ENCODE measurements around the gene RNF26.

Gene RNF26

GRCh38 chr11:119309953-119310681, 24.2 kb upstream of the RNF26 start:
- no peak overlapping the region for H3K27ac ChIP-seq
- H3K36me3 ChIP-seq (ENCODE audit: insufficient read depth, low read length): peaks cover 11% of the 10 kb centered on the region; the same call in 1 of the 2 replicates
- H3K4me3 ChIP-seq: no peak overlapping the region
- no peak for DNase-seq (ENCODE audit: low read depth, low spot score)
- no peak overlapping the region for H3K9ac ChIP-seq (ENCODE audit: insufficient read length)
- no peaks in the 10 kb centered on the region for H3K9me3 ChIP-seq (ENCODE audit: low read depth, low read length)
- TF ChIP-seq FOXP2 (optimal IDR thresholded peaks at IDR 0.05; ENCODE audit: control extremely low read depth, extremely low read length, insufficient read depth): no peak
- no peak for TF ChIP-seq POLR2AphosphoS5 (IDR thresholded peaks at IDR 0.05; ENCODE audit: borderline replicate concordance, low read depth, low read length)
- TF ChIP-seq EZH2 (IDR thresholded peaks at IDR 0.05): no peak

GRCh38 chr11:119310682-119311052, 23.7 kb upstream of the RNF26 start:
- TF ChIP-seq FOXP2 (optimal IDR thresholded peaks at IDR 0.05; ENCODE audit: control extremely low read depth, extremely low read length, insufficient read depth) (no peak), EZH2 (IDR thresholded peaks at IDR 0.05) (no peak), POLR2AphosphoS5 (IDR thresholded peaks at IDR 0.05; ENCODE audit: borderline replicate concordance, low read depth, low read length) (no peak)
- no peak overlapping the region for H3K9ac ChIP-seq (ENCODE audit: insufficient read length)

GRCh38 chr11:119314726-119315125, 19.6 kb upstream of the RNF26 start:
- Histone ChIP-seq H3K4me3 (no peak overlapping the region), H3K9ac (ENCODE audit: insufficient read length) (no peak overlapping the region), H3K27ac (no peak overlapping the region), H3K36me3 (ENCODE audit: insufficient read depth, low read length) (peaks cover 5% of the 10 kb centered on the region; the same call in 1 of the 2 replicates), H3K9me3 (ENCODE audit: low read depth, low read length) (no peaks in the 10 kb centered on the region)
- TF ChIP-seq POLR2AphosphoS5 (IDR thresholded peaks at IDR 0.05; ENCODE audit: borderline replicate concordance, low read depth, low read length) (no peak), EZH2 (IDR thresholded peaks at IDR 0.05) (no peak), FOXP2 (optimal IDR thresholded peaks at IDR 0.05; ENCODE audit: control extremely low read depth, extremely low read length, insufficient read depth) (no peak)
- DNase-seq (ENCODE audit: low read depth, low spot score): no peak

More at GRCh38 chr11:119310682-119311052, 23.7 kb upstream of the RNF26 start:
- no peak for DNase-seq (ENCODE audit: low read depth, low spot score)
- H3K9me3 ChIP-seq (ENCODE audit: low read depth, low read length): no peaks in the 10 kb centered on the region
- no peak overlapping the region for H3K27ac ChIP-seq
- no peak overlapping the region for H3K4me3 ChIP-seq
- H3K36me3 ChIP-seq (ENCODE audit: insufficient read depth, low read length): peaks cover 11% of the 10 kb centered on the region; the same call in 1 of the 2 replicates

GRCh38 chr11:119315131-119316015, 19.0 kb upstream of the RNF26 start:
- peak overlapping the region; percentile 92 for H3K4me3 ChIP-seq
- no peak for TF ChIP-seq FOXP2 (optimal IDR thresholded peaks at IDR 0.05; ENCODE audit: control extremely low read depth, extremely low read length, insufficient read depth)
- TF ChIP-seq POLR2AphosphoS5 (IDR thresholded peaks at IDR 0.05; ENCODE audit: borderline replicate concordance, low read depth, low read length): no peak
- no peak for TF ChIP-seq EZH2 (IDR thresholded peaks at IDR 0.05)
- peaks cover 3% of the 10 kb centered on the region; the same call in 1 of the 2 replicates for H3K36me3 ChIP-seq (ENCODE audit: insufficient read depth, low read length)
- H3K9me3 ChIP-seq (ENCODE audit: low read depth, low read length): no peaks in the 10 kb centered on the region
- no peak overlapping the region for H3K9ac ChIP-seq (ENCODE audit: insufficient read length)
- no peak overlapping the region for H3K27ac ChIP-seq
- DNase-seq (ENCODE audit: low read depth, low spot score): no peak

GRCh38 chr11:119316016-119316728, 18.2 kb upstream of the RNF26 start:
- Histone ChIP-seq H3K36me3 (ENCODE audit: insufficient read depth, low read length) (peaks cover under 1% of the 10 kb centered on the region; the same call in 1 of the 2 replicates), H3K9ac (ENCODE audit: insufficient read length) (peak overlapping the region; percentile 69), H3K4me3 (peak overlapping the region; percentile 92), H3K9me3 (ENCODE audit: low read depth, low read length) (no peaks in the 10 kb centered on the region), H3K27ac (no peak overlapping the region)
- DNase-seq (ENCODE audit: low read depth, low spot score): no peak
- TF ChIP-seq FOXP2 (optimal IDR thresholded peaks at IDR 0.05; ENCODE audit: control extremely low read depth, extremely low read length, insufficient read depth) (no peak), POLR2AphosphoS5 (IDR thresholded peaks at IDR 0.05; ENCODE audit: borderline replicate concordance, low read depth, low read length) (no peak), EZH2 (IDR thresholded peaks at IDR 0.05) (no peak)

GRCh38 chr11:119316729-119317591, 17.4 kb upstream of the RNF26 start, which contains the start of gene MCAM:
MCAM (minus strand) TSS chr11:119317130; CDS start chr11:119317101, 29 bp downstream.
- no peak within 1 kb of the TSS for H3K27ac ChIP-seq
- H3K9ac ChIP-seq (ENCODE audit: insufficient read length): peak within 1 kb of the TSS; percentile 69
- no peaks in the 10 kb centered on the region; the same call in 1 of the 2 replicates for H3K36me3 ChIP-seq (ENCODE audit: insufficient read depth, low read length)
- DNase-seq (ENCODE audit: low read depth, low spot score): no peak
- no peaks in the 10 kb centered on the region for H3K9me3 ChIP-seq (ENCODE audit: low read depth, low read length)
- H3K4me3 ChIP-seq: peak within 1 kb of the TSS; percentile 92
- TF ChIP-seq EZH2 (IDR thresholded peaks at IDR 0.05) (no peak), FOXP2 (optimal IDR thresholded peaks at IDR 0.05; ENCODE audit: control extremely low read depth, extremely low read length, insufficient read depth) (no peak), POLR2AphosphoS5 (IDR thresholded peaks at IDR 0.05; ENCODE audit: borderline replicate concordance, low read depth, low read length) (peak; percentile 86)

GRCh38 chr11:119317592-119318239, 16.6 kb upstream of the RNF26 start:
- no peak for DNase-seq (ENCODE audit: low read depth, low spot score)
- Histone ChIP-seq H3K27ac (no peak overlapping the region), H3K36me3 (ENCODE audit: insufficient read depth, low read length) (no peaks in the 10 kb centered on the region), H3K9ac (ENCODE audit: insufficient read length) (peak overlapping the region; percentile 59), H3K9me3 (ENCODE audit: low read depth, low read length) (no peaks in the 10 kb centered on the region), H3K4me3 (peak overlapping the region; percentile 92)
- TF ChIP-seq FOXP2 (optimal IDR thresholded peaks at IDR 0.05; ENCODE audit: control extremely low read depth, extremely low read length, insufficient read depth) (no peak), POLR2AphosphoS5 (IDR thresholded peaks at IDR 0.05; ENCODE audit: borderline replicate concordance, low read depth, low read length) (no peak), EZH2 (IDR thresholded peaks at IDR 0.05) (no peak)

Data from SK-N-MC (cell line).